Fibroblast of the aortic adventitia (primary cell): ENCODE results near the gene IQSEC1. TPM values are rescaled to one million over a fixed set of nuclear protein-coding genes. Genes with fewer than 3 reads are reported as not detected.

ENCODE experiments used
- DNase-seq: peaks from one replicate; pipeline ENCODE4 v3.0.0-alpha.2; 2010; ENCODE audit warnings: low read depth
- H3K4me3 ChIP-seq: 2 replicates; pipeline ENCODE4 v1.5.1; 2011; ENCODE audit warnings: low read depth, mild to moderate bottlenecking, control low read depth, low read length, moderate library complexity
- CTCF ChIP-seq: IDR thresholded peaks from 2 replicates; pipeline ENCODE4 v1.5.1; 2011; ENCODE audit warnings: mild to moderate bottlenecking, low read length, control low read depth, inconsistent platforms; ENCODE audit not compliant: insufficient read depth
- total RNA-seq: library from RNA; depleted of rRNA; stranded (reverse); fragments of >200 nt; gene quantifications from 2 replicates; pipeline ENCODE4 v1.2.3, GENCODE V29; 2012; ENCODE audit warnings: low replicate concordance

Gene IQSEC1
- total RNA-seq, 1 donor = 15.9 TPM

- TF ChIP-seq CTCF = no peak
- DNase-seq = no peak
- no peak overlapping the region for H3K4me3 ChIP-seq
Observed at GRCh38 chr3:12931273-12931905, 141.8 kb downstream of the IQSEC1 start.

- no peak overlapping the region for H3K4me3 ChIP-seq
- DNase-seq = no peak
- no peak for TF ChIP-seq CTCF
Observed at GRCh38 chr3:12929801-12930200, 143.4 kb downstream of the IQSEC1 start.

GRCh38 chr3:12926660-12927059, 146.6 kb downstream of the IQSEC1 start:
- TF ChIP-seq CTCF = no peak
- no peak overlapping the region for H3K4me3 ChIP-seq
- DNase-seq = no peak

GRCh38 chr3:12925648-12926047, 147.6 kb downstream of the IQSEC1 start:
- no peak for TF ChIP-seq CTCF
- no peak overlapping the region for H3K4me3 ChIP-seq
- no peak for DNase-seq

- no peak for TF ChIP-seq CTCF
- no peak overlapping the region for H3K4me3 ChIP-seq
- no peak for DNase-seq
Observed at GRCh38 chr3:12924437-12924836, 148.8 kb downstream of the IQSEC1 start.

- no peak overlapping the region for H3K4me3 ChIP-seq
- no peak for DNase-seq
- TF ChIP-seq CTCF = no peak
Observed at GRCh38 chr3:12922881-12923431, 150.3 kb downstream of the IQSEC1 start.

- no peak for TF ChIP-seq CTCF
- H3K4me3 ChIP-seq = no peak overlapping the region
- no peak for DNase-seq
Observed at GRCh38 chr3:12922306-12922705, 150.9 kb downstream of the IQSEC1 start.
